ENCODE data around the gene TAF5L.
"Not testable (repeated sequence)": the region's sequence is repeated elsewhere in the genome, so short reads cannot be mapped to it uniquely, and the experiment has no call there.

Gene TAF5L

GRCh38 chr1:229623838-229624237 is 2.1 kb downstream of the TAF5L start:
- TF ChIP-seq, protein P1, sequence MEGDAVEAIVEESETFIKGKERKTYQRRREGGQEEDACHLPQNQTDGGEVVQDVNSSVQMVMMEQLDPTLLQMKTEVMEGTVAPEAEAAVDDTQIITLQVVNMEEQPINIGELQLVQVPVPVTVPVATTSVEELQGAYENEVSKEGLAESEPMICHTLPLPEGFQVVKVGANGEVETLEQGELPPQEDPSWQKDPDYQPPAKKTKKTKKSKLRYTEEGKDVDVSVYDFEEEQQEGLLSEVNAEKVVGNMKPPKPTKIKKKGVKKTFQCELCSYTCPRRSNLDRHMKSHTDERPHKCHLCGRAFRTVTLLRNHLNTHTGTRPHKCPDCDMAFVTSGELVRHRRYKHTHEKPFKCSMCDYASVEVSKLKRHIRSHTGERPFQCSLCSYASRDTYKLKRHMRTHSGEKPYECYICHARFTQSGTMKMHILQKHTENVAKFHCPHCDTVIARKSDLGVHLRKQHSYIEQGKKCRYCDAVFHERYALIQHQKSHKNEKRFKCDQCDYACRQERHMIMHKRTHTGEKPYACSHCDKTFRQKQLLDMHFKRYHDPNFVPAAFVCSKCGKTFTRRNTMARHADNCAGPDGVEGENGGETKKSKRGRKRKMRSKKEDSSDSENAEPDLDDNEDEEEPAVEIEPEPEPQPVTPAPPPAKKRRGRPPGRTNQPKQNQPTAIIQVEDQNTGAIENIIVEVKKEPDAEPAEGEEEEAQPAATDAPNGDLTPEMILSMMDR (IDR thresholded peaks at IDR 0.05; ENCODE audit: control insufficient read depth, extremely low read depth, insufficient read depth) = no peak
- DNase-seq (ENCODE audit: low read depth) = no peak
- H3K4me3 ChIP-seq (ENCODE audit: low read depth, low read length) = no peak overlapping the region

GRCh38 chr1:229623225-229623624 is 2.7 kb downstream of the TAF5L start:
- DNase-seq (ENCODE audit: low read depth) = no peak
- TF ChIP-seq, protein P1 (IDR thresholded peaks at IDR 0.05; ENCODE audit: control insufficient read depth, extremely low read depth, insufficient read depth) = no peak
- H3K4me3 ChIP-seq (ENCODE audit: low read depth, low read length) = no peak overlapping the region

DNA sequence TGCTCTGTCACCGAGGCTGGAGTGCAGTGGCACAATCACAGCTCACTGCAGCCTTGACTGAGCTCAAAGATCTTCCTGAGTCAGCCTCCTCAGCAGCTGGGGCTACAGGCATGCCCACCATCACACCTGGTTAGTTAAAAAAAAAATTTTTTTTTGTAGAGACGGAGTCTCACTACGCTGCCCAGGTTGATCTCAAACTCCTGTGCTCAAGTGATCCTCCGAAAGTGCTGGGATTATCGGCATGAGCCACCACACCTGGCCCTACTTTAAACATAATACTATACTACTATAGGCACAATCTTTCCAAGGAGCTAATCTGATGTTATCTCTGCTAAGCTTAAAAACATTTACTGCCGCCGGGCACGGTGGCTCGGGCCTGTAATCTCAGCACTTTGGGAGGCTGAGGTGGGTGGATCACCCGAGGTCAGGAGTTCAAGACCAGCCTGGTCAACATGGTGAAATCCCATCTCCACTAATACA is 3.2 kb downstream of the TAF5L start:
- not testable (repeated sequence) for H3K4me3 ChIP-seq (ENCODE audit: low read depth, low read length); DNase-seq (ENCODE audit: low read depth)

- TF ChIP-seq, protein P1 (IDR thresholded peaks at IDR 0.05; ENCODE audit: control insufficient read depth, extremely low read depth, insufficient read depth) = no peak
Measured at GRCh38 chr1:229621663-229622062, 4.3 kb downstream of the TAF5L start.

DNA sequence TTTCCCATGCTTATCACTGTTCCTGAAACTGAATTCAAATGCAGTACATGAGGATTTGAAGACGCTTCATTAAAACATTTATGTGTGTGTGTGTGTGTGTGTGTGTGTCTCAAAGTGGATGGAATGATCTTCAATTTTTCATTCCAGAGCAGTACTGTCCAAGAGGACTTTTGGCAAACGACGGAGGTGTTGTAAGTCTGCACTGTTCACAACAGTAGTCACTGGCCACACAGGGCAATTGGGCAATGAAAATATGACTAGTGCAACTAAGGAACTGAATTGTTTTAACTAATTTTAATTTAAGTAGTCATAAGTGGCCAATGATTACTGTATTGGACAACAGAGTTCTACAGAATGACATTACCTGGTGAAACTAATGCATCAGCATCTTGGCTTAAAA is 5.0 kb downstream of the TAF5L start:
- no peak overlapping the region for H3K4me3 ChIP-seq (ENCODE audit: low read depth, low read length)
- TF ChIP-seq, protein P1 (IDR thresholded peaks at IDR 0.05; ENCODE audit: control insufficient read depth, extremely low read depth, insufficient read depth) = no peak
- no peak for DNase-seq (ENCODE audit: low read depth)

More at GRCh38 chr1:229621663-229622062, 4.3 kb downstream of the TAF5L start:
- H3K4me3 ChIP-seq (ENCODE audit: low read depth, low read length) = no peak overlapping the region
- no peak for DNase-seq (ENCODE audit: low read depth)

DNA sequence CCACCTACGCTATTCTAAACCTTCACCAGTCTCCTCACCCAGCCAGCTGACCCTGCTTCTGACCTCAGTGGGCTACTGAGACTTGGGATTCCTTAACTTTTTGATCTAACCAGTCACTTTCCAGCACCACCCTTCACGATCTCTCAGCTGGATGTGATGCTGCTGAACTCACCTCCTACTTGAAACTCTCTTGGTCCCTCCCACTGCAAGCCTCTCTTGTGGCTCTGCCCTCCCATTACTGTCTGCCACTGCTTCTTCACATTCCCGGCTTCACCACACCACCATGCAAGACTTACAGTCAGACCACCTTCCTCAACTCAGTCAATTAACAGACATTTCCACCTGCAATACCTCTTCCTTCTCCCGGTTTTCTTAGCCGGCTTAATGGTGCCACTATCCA is 6.3 kb downstream of the TAF5L start:
- H3K4me3 ChIP-seq (ENCODE audit: low read depth, low read length) = no peak overlapping the region
- no peak for DNase-seq (ENCODE audit: low read depth)
- TF ChIP-seq, protein P1 (IDR thresholded peaks at IDR 0.05; ENCODE audit: control insufficient read depth, extremely low read depth, insufficient read depth) = no peak

DNA sequence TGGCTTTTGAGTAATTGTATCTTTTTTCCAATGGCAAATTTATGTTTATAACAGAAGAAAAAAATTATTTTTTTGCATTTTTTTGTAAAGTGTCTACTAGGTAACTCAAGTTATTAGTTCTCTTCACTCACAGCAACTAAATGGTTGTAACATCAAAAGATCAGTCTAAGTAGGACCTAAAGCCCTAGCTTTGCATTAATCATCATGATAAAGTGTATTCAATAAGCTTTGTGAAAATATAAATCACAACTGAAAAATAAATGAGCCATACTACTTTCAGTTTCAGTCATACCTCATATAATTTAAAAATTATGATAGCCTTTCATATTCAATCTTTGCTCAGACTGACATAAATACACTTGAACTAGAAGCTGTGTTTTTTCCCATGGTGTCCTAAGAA is 6.9 kb downstream of the TAF5L start:
- TF ChIP-seq, protein P1 (IDR thresholded peaks at IDR 0.05; ENCODE audit: control insufficient read depth, extremely low read depth, insufficient read depth) = no peak
- no peak overlapping the region for H3K4me3 ChIP-seq (ENCODE audit: low read depth, low read length)
- no peak for DNase-seq (ENCODE audit: low read depth)
